ENCODE results near the gene ENOX1. TPM values are rescaled to one million over a fixed set of nuclear protein-coding genes. Genes with fewer than 3 reads are reported as not detected.

The ENOX1 gene
- total RNA-seq, 1 experiment from 2014 or later = 0.26 TPM

- Mint-ChIP-seq H3K27ac (no peak overlapping the region), H3K4me3 (no peak overlapping the region), H3K36me3 (no peaks in the 10 kb centered on the region), H3K27me3 (ENCODE audit: low read depth) (no peaks in the 10 kb centered on the region), H3K9me3 (no peaks in the 10 kb centered on the region), H3K4me1 (peaks cover 17% of the 10 kb centered on the region)
- TF ChIP-seq USF2 (CRISPR knock-in tag; IDR thresholded peaks at IDR 0.05) (no peak), NR3C1 (CRISPR knock-in tag; conservative IDR thresholded peaks at IDR 0.05; ENCODE audit: low read depth) (no peak), USF1 (CRISPR knock-in tag; IDR thresholded peaks at IDR 0.05) (no peak), MLX (CRISPR knock-in tag; IDR thresholded peaks at IDR 0.05) (no peak), HMGXB4 (CRISPR knock-in tag; IDR thresholded peaks at IDR 0.05) (no peak), CDX4 (CRISPR knock-in tag; IDR thresholded peaks at IDR 0.05; ENCODE audit: borderline replicate concordance) (no peak), AR (CRISPR knock-in tag; IDR thresholded peaks at IDR 0.05) (no peak), SMAD4 (CRISPR knock-in tag; IDR thresholded peaks at IDR 0.05) (no peak), TCF7 (CRISPR knock-in tag; IDR thresholded peaks at IDR 0.05; ENCODE audit: low read depth) (no peak), GTF2I (CRISPR knock-in tag; conservative IDR thresholded peaks at IDR 0.05) (no peak), CBFB (CRISPR knock-in tag; IDR thresholded peaks at IDR 0.05; ENCODE audit: low read depth) (no peak), FOXK1 (CRISPR knock-in tag; IDR thresholded peaks at IDR 0.05) (no peak)
- POLR2A ChIA-PET = no interaction called here
- CTCF ChIA-PET = no interaction called here
- ATAC-seq (no peak), DNase-seq (ENCODE audit: low spot score) (no peak)
These were observed 511.9 kb downstream of the ENOX1 start for GRCh38 chr13:43274881-43275280.

GRCh38 chr13:43273362-43273761, 513.4 kb downstream of the ENOX1 start:
- ATAC-seq = no peak
- Mint-ChIP-seq H3K36me3 (no peaks in the 10 kb centered on the region), H3K9me3 (no peaks in the 10 kb centered on the region), H3K27me3 (ENCODE audit: low read depth) (peaks cover 2% of the 10 kb centered on the region; the same call in 1 of the 2 replicates), H3K27ac (no peak overlapping the region), H3K4me1 (peaks cover 25% of the 10 kb centered on the region), H3K4me3 (no peak overlapping the region)
- DNase-seq (ENCODE audit: low spot score) = no peak
- POLR2A ChIA-PET = no interaction called here
- CTCF ChIA-PET = no interaction called here
- TF ChIP-seq TEAD4 (CRISPR knock-in tag; IDR thresholded peaks at IDR 0.05) (no peak), TP53 (CRISPR knock-in tag; IDR thresholded peaks at IDR 0.05) (no peak), MAX (CRISPR knock-in tag; IDR thresholded peaks at IDR 0.05) (no peak), ZNF317 (CRISPR knock-in tag; IDR thresholded peaks at IDR 0.05; ENCODE audit: borderline replicate concordance, low read depth) (no peak), FOXP1 (CRISPR knock-in tag; IDR thresholded peaks at IDR 0.05; ENCODE audit: borderline replicate concordance) (no peak), HMGXB4 (CRISPR knock-in tag; IDR thresholded peaks at IDR 0.05) (no peak), ZNF219 (CRISPR knock-in tag; IDR thresholded peaks at IDR 0.05; ENCODE audit: borderline replicate concordance) (no peak), ATF2 (CRISPR knock-in tag; IDR thresholded peaks at IDR 0.05; ENCODE audit: borderline replicate concordance, low read depth) (no peak), TCF7 (CRISPR knock-in tag; IDR thresholded peaks at IDR 0.05; ENCODE audit: low read depth) (no peak)
